ENCODE data around the gene CALHM3. TPM values are rescaled to one million over a fixed set of nuclear protein-coding genes. Genes with fewer than 3 reads are reported as not detected.

CALHM3 gene
- total RNA-seq, 2 experiments from 2014 or later: not detected

DNA sequence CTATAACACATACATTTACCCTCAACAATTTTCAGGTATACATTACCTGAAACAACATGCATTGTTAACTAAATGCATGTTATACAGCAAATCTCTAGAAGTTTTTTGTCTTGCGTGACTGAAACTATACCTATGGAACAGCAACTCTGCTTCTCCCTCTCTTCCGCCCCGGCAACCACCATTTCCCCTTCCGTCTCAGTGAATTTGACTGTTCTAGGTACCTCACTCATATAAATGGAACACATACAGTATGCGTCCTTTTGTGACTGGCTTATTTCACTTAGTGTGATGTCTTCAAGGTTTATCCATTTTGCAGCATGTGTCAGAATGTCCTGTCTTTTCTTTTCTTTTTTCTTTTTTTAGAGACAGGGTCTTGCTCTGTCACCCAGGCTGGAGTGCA, 49.4 kb downstream of the CALHM3 start:
- no peak overlapping the region for H3K27ac ChIP-seq (ENCODE audit: low read depth, low read length, poor library complexity, severe bottlenecking)
- ChIA-PET CTCF (ENCODE audit: unreplicated experiment) (no interaction called here), POLR2A (no interaction called here)
- peaks cover 2% of the 10 kb centered on the region for H3K4me1 ChIP-seq (ENCODE audit: insufficient read depth, low read length, poor library complexity, severe bottlenecking)
- H3K9me3 ChIP-seq (ENCODE audit: low read length): no peaks in the 10 kb centered on the region
- no peaks in the 10 kb centered on the region for H3K79me2 ChIP-seq (ENCODE audit: insufficient read depth, low read depth, low read length)
- H3K9me2 ChIP-seq (ENCODE audit: insufficient read depth, low read length): no peaks in the 10 kb centered on the region
- no TSS peak for BruUV-seq (replicated peaks)
- H4K20me1 ChIP-seq (ENCODE audit: insufficient read depth, low read length): no peaks in the 10 kb centered on the region
- intact Hi-C loops (cut with micrococcal nuclease; ENCODE audit: unreplicated experiment): no loop called here
- no peak overlapping the region for H3K4me2 ChIP-seq (ENCODE audit: low read length)
- no peak for TF ChIP-seq EZH2phosphoT487 (IDR thresholded peaks at IDR 0.05; ENCODE audit: borderline replicate concordance, low read depth, low read length)
- TF ChIP-seq, protein P1, sequence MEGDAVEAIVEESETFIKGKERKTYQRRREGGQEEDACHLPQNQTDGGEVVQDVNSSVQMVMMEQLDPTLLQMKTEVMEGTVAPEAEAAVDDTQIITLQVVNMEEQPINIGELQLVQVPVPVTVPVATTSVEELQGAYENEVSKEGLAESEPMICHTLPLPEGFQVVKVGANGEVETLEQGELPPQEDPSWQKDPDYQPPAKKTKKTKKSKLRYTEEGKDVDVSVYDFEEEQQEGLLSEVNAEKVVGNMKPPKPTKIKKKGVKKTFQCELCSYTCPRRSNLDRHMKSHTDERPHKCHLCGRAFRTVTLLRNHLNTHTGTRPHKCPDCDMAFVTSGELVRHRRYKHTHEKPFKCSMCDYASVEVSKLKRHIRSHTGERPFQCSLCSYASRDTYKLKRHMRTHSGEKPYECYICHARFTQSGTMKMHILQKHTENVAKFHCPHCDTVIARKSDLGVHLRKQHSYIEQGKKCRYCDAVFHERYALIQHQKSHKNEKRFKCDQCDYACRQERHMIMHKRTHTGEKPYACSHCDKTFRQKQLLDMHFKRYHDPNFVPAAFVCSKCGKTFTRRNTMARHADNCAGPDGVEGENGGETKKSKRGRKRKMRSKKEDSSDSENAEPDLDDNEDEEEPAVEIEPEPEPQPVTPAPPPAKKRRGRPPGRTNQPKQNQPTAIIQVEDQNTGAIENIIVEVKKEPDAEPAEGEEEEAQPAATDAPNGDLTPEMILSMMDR (conservative IDR thresholded peaks at IDR 0.05; ENCODE audit: low read length): no peak
- no peak overlapping the region for H3K4me3 ChIP-seq (ENCODE audit: low read depth, low read length, poor library complexity, severe bottlenecking)
- no peak for DNase-seq (ENCODE audit: low spot score)
- H3K36me3 ChIP-seq (ENCODE audit: insufficient read depth, low read length): peaks cover 98% of the 10 kb centered on the region
- H2AFZ ChIP-seq (ENCODE audit: low read length): no peak overlapping the region

DNA sequence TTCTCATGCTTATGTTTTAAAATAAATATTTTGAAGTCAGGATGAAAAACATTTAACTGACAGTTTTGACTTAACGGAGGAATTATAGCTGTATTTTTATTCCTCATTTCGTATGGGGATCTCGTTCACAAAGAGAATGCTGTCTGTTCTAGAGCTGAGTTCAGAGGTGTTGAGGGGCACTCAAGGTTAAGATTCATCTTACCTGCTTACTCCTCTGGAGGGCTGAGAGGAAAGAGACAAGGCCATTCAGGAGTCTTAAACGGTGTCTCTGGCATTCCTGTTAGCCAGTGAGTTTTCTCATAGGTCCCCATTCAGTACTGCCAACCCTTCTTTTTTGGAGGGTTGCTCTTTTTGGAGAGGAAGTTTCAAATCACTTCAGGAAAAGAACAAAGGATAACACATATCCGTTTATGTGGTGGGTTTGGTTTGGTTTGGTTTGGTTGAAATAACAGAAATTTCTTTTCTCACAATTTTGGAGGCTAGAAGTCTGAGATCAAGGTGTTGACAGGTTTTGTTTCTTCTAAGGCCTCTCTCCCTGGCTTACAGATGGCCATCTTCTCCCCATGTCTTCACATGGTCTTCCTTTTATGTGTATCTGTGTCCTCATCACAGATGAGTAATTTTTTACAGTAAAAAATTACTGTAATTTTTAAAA, 49.9 kb downstream of the CALHM3 start:
- no peaks in the 10 kb centered on the region for H3K79me2 ChIP-seq (ENCODE audit: insufficient read depth, low read depth, low read length)
- H3K9me3 ChIP-seq (ENCODE audit: low read length): no peaks in the 10 kb centered on the region
- H3K36me3 ChIP-seq (ENCODE audit: insufficient read depth, low read length): peaks cover 98% of the 10 kb centered on the region
- H3K4me3 ChIP-seq (ENCODE audit: low read depth, low read length, poor library complexity, severe bottlenecking): no peak overlapping the region
- intact Hi-C loops (cut with micrococcal nuclease; ENCODE audit: unreplicated experiment): no loop called here
- H3K27ac ChIP-seq (ENCODE audit: low read depth, low read length, poor library complexity, severe bottlenecking): no peak overlapping the region
- H2AFZ ChIP-seq (ENCODE audit: low read length): no peak overlapping the region
- H3K4me2 ChIP-seq (ENCODE audit: low read length): no peak overlapping the region
- H3K9me2 ChIP-seq (ENCODE audit: insufficient read depth, low read length): no peaks in the 10 kb centered on the region
- ChIA-PET CTCF (ENCODE audit: unreplicated experiment) (no interaction called here), POLR2A (interaction anchor here (0.6 to 1.1 kb wide), 2 partner anchors 56 to 77 kb away, joined by 3 read pairs; no protein-coding TSS in a partner anchor)
- no peaks in the 10 kb centered on the region for H3K4me1 ChIP-seq (ENCODE audit: insufficient read depth, low read length, poor library complexity, severe bottlenecking)
- DNase-seq (ENCODE audit: low spot score): no peak
- no TSS peak for BruUV-seq (replicated peaks)
- TF ChIP-seq, protein P1 (conservative IDR thresholded peaks at IDR 0.05; ENCODE audit: low read length): no peak
- TF ChIP-seq EZH2phosphoT487 (IDR thresholded peaks at IDR 0.05; ENCODE audit: borderline replicate concordance, low read depth, low read length): no peak
- H4K20me1 ChIP-seq (ENCODE audit: insufficient read depth, low read length): no peaks in the 10 kb centered on the region

DNA sequence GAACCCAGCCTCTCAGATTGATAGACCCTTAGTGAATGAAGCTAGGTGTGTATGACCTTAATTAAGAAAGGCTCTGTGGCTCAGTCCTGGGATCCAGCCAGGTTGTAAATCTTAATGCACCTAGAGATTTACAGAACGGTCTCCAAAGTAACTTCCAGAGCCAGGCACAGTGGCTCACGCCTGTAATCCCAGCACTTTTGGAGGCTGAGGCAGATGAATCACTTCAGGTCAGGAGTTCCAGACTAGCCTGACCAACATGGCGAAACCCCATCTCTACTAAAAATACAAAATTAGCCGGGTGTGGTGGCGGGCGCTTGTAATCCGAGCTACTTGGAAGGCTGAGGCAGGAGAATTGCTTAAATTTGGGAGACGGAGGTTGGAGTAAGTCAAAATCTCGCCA, 51.2 kb downstream of the CALHM3 start:
- ChIA-PET CTCF (ENCODE audit: unreplicated experiment) (no interaction called here), POLR2A (interaction anchor here (1.1 kb wide), 1 partner anchor 58 kb away, joined by 3 read pairs; no protein-coding TSS in a partner anchor)
- Histone ChIP-seq H3K9me3 (ENCODE audit: low read length) (no peaks in the 10 kb centered on the region), H3K79me2 (ENCODE audit: insufficient read depth, low read depth, low read length) (no peaks in the 10 kb centered on the region), H3K36me3 (ENCODE audit: insufficient read depth, low read length) (peaks cover 98% of the 10 kb centered on the region), H2AFZ (ENCODE audit: low read length) (no peak overlapping the region), H3K9me2 (ENCODE audit: insufficient read depth, low read length) (no peaks in the 10 kb centered on the region), H3K4me1 (ENCODE audit: insufficient read depth, low read length, poor library complexity, severe bottlenecking) (no peaks in the 10 kb centered on the region), H3K4me3 (ENCODE audit: low read depth, low read length, poor library complexity, severe bottlenecking) (no peak overlapping the region), H4K20me1 (ENCODE audit: insufficient read depth, low read length) (no peaks in the 10 kb centered on the region), H3K4me2 (ENCODE audit: low read length) (no peak overlapping the region), H3K27ac (ENCODE audit: low read depth, low read length, poor library complexity, severe bottlenecking) (no peak overlapping the region)
- no peak for DNase-seq (ENCODE audit: low spot score)
- TF ChIP-seq, protein P1 (conservative IDR thresholded peaks at IDR 0.05; ENCODE audit: low read length): no peak
- TF ChIP-seq EZH2phosphoT487 (IDR thresholded peaks at IDR 0.05; ENCODE audit: borderline replicate concordance, low read depth, low read length): no peak
- BruUV-seq (replicated peaks): no TSS peak
- intact Hi-C loops (cut with micrococcal nuclease; ENCODE audit: unreplicated experiment): loop anchor here (2.0 kb wide), 1 partner anchor 25 kb away; the partner anchor contains the start of gene CALHM2
